Neural crest cell (in vitro differentiated cells): ENCODE data around the gene CCDC7. TPM values are rescaled to one million over a fixed set of nuclear protein-coding genes. Genes with fewer than 3 reads are reported as not detected.
"Not testable (repeated sequence)": the region's sequence is repeated elsewhere in the genome, so short reads cannot be mapped to it uniquely, and the experiment has no call there.

Experiments
- DNase-seq: peaks from one replicate; pipeline ENCODE4 v3.0.0; 2021; ENCODE audit warnings: low read depth, mixed read lengths, low spot score
- H3K27ac Mint-ChIP-seq: one replicate; pipeline ENCODE4 v1.8.0; 2021; ENCODE audit warnings: mild to moderate bottlenecking, mixed read lengths; ENCODE audit not compliant: unreplicated experiment
- H3K27me3 Mint-ChIP-seq: 2 replicates; pipeline ENCODE4 v1.8.0; 2021; ENCODE audit warnings: low read depth, mild to moderate bottlenecking, mixed read lengths
- H3K36me3 Mint-ChIP-seq: 2 replicates; pipeline ENCODE4 v1.8.0; 2021; ENCODE audit warnings: low read depth, mild to moderate bottlenecking, mixed read lengths
- H3K4me1 Mint-ChIP-seq: 2 replicates; pipeline ENCODE4 v1.8.0; 2021; ENCODE audit warnings: mixed read lengths
- H3K4me3 Mint-ChIP-seq: one replicate; pipeline ENCODE4 v1.8.0; 2021; ENCODE audit warnings: mild to moderate bottlenecking, mixed read lengths
- H3K9me3 Mint-ChIP-seq: 2 replicates; pipeline ENCODE4 v1.8.0; 2021; ENCODE audit warnings: mixed read lengths
- total RNA-seq: library from RNA; stranded (reverse); gene quantifications from 2 replicates; pipeline ENCODE4 v1.2.1, GENCODE V29; 2021
- TF ChIP-seq, protein P1 (sequence below): fragments of 200-600 bp; sonication (generic); conservative IDR thresholded peaks from 2 replicates; pipeline ENCODE4 v1.5.0; 2021; ENCODE audit warnings: antibody characterized with exemption, mild to moderate bottlenecking

CCDC7 gene
- total RNA-seq, 1 donor from 2014 or later = 5.2 TPM

DNA sequence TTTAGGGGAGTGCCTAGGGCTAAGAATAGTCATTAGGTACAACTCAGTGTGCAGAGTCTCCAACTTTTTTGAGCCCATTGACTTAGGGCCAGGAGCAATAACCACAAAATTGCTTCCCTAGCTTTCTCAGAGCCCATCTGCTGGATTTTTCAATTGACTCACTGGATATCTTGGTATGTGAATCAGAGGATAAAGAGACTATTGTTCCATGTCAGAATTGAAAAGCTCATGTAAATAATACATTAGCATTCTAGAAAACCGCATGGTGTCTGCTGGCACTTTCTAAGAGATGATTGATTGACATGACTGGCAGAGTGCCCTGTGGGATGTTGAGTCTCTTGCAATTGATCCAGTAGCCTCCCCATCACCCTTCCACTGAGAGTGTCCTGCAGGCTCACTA is 246.2 kb downstream of the CCDC7 start:
- Mint-ChIP-seq H3K36me3 (peaks cover 4% of the 10 kb centered on the region), H3K4me3 (no peak overlapping the region), H3K9me3 (peaks cover 3% of the 10 kb centered on the region), H3K27ac (no peak overlapping the region), H3K4me1 (peaks cover 5% of the 10 kb centered on the region), H3K27me3 (no peaks in the 10 kb centered on the region)
- no peak for DNase-seq
- TF ChIP-seq, protein P1, sequence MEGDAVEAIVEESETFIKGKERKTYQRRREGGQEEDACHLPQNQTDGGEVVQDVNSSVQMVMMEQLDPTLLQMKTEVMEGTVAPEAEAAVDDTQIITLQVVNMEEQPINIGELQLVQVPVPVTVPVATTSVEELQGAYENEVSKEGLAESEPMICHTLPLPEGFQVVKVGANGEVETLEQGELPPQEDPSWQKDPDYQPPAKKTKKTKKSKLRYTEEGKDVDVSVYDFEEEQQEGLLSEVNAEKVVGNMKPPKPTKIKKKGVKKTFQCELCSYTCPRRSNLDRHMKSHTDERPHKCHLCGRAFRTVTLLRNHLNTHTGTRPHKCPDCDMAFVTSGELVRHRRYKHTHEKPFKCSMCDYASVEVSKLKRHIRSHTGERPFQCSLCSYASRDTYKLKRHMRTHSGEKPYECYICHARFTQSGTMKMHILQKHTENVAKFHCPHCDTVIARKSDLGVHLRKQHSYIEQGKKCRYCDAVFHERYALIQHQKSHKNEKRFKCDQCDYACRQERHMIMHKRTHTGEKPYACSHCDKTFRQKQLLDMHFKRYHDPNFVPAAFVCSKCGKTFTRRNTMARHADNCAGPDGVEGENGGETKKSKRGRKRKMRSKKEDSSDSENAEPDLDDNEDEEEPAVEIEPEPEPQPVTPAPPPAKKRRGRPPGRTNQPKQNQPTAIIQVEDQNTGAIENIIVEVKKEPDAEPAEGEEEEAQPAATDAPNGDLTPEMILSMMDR = no peak

DNA sequence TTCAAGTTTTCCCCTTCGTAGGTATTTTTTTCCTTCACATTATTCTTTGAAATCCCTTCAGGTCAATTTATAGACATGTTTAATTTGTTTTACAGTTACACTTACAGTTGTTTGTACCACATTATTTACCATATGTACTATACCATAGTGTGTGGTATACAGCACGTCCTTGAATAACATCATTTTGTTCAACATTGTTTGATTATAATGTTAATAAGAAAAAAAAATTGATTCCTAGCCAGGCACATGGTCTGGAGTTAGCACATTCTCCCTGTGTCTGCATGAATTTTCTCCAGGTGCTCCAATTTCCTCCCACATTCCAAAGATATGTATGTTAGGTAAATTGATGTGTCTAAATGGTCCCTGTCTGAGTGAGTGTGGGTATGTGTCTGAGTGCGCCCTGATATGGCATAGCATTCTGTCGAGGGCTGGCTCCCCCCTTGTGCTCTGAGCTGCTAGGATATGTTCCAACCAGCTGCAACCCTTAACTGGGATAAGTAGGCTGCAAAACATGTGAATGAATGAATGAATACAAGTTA is 247.6 kb downstream of the CCDC7 start:
- H3K9me3 Mint-ChIP-seq = peaks cover 6% of the 10 kb centered on the region
- H3K4me3 Mint-ChIP-seq = no peak overlapping the region
- H3K4me1 Mint-ChIP-seq = peaks cover 5% of the 10 kb centered on the region
- TF ChIP-seq, protein P1 = no peak
- H3K27me3 Mint-ChIP-seq = no peaks in the 10 kb centered on the region
- peaks cover 4% of the 10 kb centered on the region for H3K36me3 Mint-ChIP-seq
- DNase-seq = no peak
- no peak overlapping the region for H3K27ac Mint-ChIP-seq

DNA sequence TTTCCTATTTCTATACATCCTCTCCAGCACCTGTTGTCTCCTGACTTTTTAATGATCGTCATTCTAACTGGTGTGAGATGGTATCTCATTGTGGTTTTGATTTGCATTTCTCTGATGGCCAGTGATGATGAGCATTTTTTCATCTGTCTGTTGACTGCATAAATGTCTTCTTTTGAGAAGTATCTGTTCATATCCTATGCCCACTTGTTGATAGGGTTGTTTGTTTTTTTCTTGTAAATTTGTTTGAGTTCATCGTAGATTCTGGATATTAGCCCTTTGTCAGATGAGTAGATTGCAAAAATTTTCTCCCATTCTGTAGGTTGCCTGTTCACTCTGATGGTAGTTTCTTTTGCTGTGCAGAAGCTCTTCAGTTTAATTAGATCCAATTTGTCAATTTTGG is 253.7 kb downstream of the CCDC7 start:
- not testable (repeated sequence) for H3K4me1 Mint-ChIP-seq, H3K27me3 Mint-ChIP-seq, DNase-seq, H3K27ac Mint-ChIP-seq, H3K4me3 Mint-ChIP-seq
- peaks cover 11% of the 10 kb centered on the region for H3K9me3 Mint-ChIP-seq
- H3K36me3 Mint-ChIP-seq = peaks cover 11% of the 10 kb centered on the region

- H3K4me1 Mint-ChIP-seq = no peaks in the 10 kb centered on the region
- no peak for DNase-seq
- H3K36me3 Mint-ChIP-seq = peaks cover 15% of the 10 kb centered on the region
- no peak overlapping the region for H3K4me3 Mint-ChIP-seq
- no peak overlapping the region for H3K27ac Mint-ChIP-seq
- TF ChIP-seq, protein P1 = no peak
- H3K9me3 Mint-ChIP-seq = peaks cover 18% of the 10 kb centered on the region
- no peaks in the 10 kb centered on the region for H3K27me3 Mint-ChIP-seq
Observed at GRCh38 chr10:32713560-32713959, 267.6 kb downstream of the CCDC7 start.

GRCh38 chr10:32731527-32731926 is 285.6 kb downstream of the CCDC7 start:
- TF ChIP-seq, protein P1 = no peak
- no peaks in the 10 kb centered on the region for H3K9me3 Mint-ChIP-seq
- no peak overlapping the region for H3K4me3 Mint-ChIP-seq
- H3K36me3 Mint-ChIP-seq = peaks cover 2% of the 10 kb centered on the region
- H3K4me1 Mint-ChIP-seq = no peaks in the 10 kb centered on the region
- DNase-seq = no peak
- H3K27me3 Mint-ChIP-seq = no peaks in the 10 kb centered on the region
- no peak overlapping the region for H3K27ac Mint-ChIP-seq

DNA sequence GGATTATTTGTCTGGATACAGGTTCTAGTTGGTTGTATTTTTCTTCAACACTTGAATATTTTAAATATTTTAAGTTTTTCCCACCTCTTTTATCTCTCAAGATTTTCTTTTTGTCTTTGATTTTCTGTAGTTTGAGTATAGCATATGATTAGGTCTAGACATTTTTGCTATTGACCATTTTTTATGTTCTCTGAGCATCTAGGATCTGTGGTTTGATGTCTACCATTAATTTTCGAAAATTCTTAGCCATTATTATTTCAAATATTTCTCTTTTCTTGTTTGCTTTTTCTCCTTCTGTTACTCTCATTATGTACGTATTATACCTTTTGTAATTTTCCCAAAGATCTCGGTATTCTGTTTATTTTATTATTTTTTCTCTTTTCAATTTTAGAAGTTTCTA is 293.0 kb downstream of the CCDC7 start:
- H3K9me3 Mint-ChIP-seq = peaks cover 4% of the 10 kb centered on the region
- DNase-seq = no peak
- no peaks in the 10 kb centered on the region for H3K4me1 Mint-ChIP-seq
- no peak overlapping the region for H3K27ac Mint-ChIP-seq
- H3K4me3 Mint-ChIP-seq = no peak overlapping the region
- TF ChIP-seq, protein P1 = no peak
- peaks cover 4% of the 10 kb centered on the region for H3K36me3 Mint-ChIP-seq
- H3K27me3 Mint-ChIP-seq = no peaks in the 10 kb centered on the region
